Body of pancreas (tissue), 4 donors: Measurements from ENCODE around the gene ZFHX3. TPM values are rescaled to one million over a fixed set of nuclear protein-coding genes. Genes with fewer than 3 reads are reported as not detected.

Source experiments
- ATAC-seq: fragments of 150-250 bp; one replicate; pipeline ENCODE4 v1.9.1; 2016
- DNase-seq, 4 donors: peaks; one replicate each; pipeline ENCODE4 v3.0.0-alpha.2; 2019
- H3K27ac ChIP-seq, 4 donors: fragments of 200-600 bp; sonication (generic); 1 replicate in 3 of 4; 2 replicates in 1 of 4; pipeline versions ENCODE4 v1.5.1 to v1.6.1; 2016 to 2019; ENCODE audit warnings: mild to moderate bottlenecking in 1 of 4, mixed read lengths in 1 of 4, moderate library complexity in 1 of 4
- H3K27me3 ChIP-seq, 2 donors: fragments of 200-600 bp; sonication (generic); one replicate each; pipeline ENCODE4 v1.6.0; 2016; ENCODE audit warnings: mild to moderate bottlenecking in 1 of 2
- H3K36me3 ChIP-seq, 2 donors: fragments of 200-600 bp; sonication (generic); replicated peaks in 1 of 2; 2 replicates each; pipeline ENCODE4 v1.5.1; 2016; ENCODE audit warnings: low read depth in 2 of 2; ENCODE audit not compliant: insufficient read depth in 1 of 2
- H3K4me1 ChIP-seq: fragments of 200-600 bp; sonication (generic); one replicate; pipeline ENCODE4 v1.6.0; 2016
- H3K4me3 ChIP-seq, 2 donors: fragments of 200-600 bp; sonication (generic); 1 replicate in 1 of 2; 2 replicates in 1 of 2; pipeline ENCODE4 v1.5.1; 2016 to 2019
- H3K9me3 ChIP-seq, 3 donors: fragments of 200-600 bp; sonication (generic); 1 replicate in 2 of 3; 2 replicates in 1 of 3; pipeline ENCODE4 v1.5.1; 2016
- CTCF ChIP-seq, 7 experiments: fragments of 450-650 bp in 4 of 7; fragments of 200-600 bp in 3 of 7; sonication (generic) in 3 of 7; IDR thresholded peaks; one replicate each; pipeline ENCODE4 v1.5.1; 2016 to 2019; ENCODE audit warnings: antibody characterized with exemption in 7 of 7
- POLR2A ChIP-seq, 3 donors: fragments of 450-650 bp; IDR thresholded peaks; one replicate each; pipeline ENCODE4 v1.6.1; 2016; ENCODE audit warnings: antibody characterized with exemption in 3 of 3, mild to moderate bottlenecking in 2 of 3
- WGBS, 2 donors: methylation state at CpG; one replicate each; pipeline ENCODE4 v1.1.5; 2017; 5-methylcytosine and 5-hydroxymethylcytosine counted together
- intact Hi-C: fragments of 100-400 bp; cut with DNase I; formaldehyde crosslinking; loops from one replicate; pipeline ENCODE4 v1.15.1; 2023
- total RNA-seq, 2 donors: library from RNA; depleted of rRNA; stranded (reverse); fragments of >200 nt; gene quantifications; one replicate each; pipeline ENCODE4 v1.1.0, GENCODE V29; 2016

The ZFHX3 gene
- total RNA-seq, 2 donors from 2014 or later, result 22.4 to 24.6 TPM

GRCh38 chr16:72992142-72992601 lies 55.8 kb downstream of the ZFHX3 start:
- H3K27me3 ChIP-seq, result no peaks in the 10 kb centered on the region
- DNase-seq (no peak), ATAC-seq (no peak)
- intact Hi-C loops, result no loop called here
- WGBS, 2 donors, result 45 to 53% methylated on average over 6 of the region's 6 CpGs
- peaks cover 79% of the 10 kb centered on the region for H3K4me1 ChIP-seq
- H3K36me3 ChIP-seq, result no peaks in the 10 kb centered on the region
- no peak for TF ChIP-seq CTCF (IDR thresholded peaks at IDR 0.05)
- no peak for TF ChIP-seq POLR2A (IDR thresholded peaks at IDR 0.05)
- H3K9me3 ChIP-seq, result no peaks in the 10 kb centered on the region
- no peak overlapping the region for H3K4me3 ChIP-seq
- no peak overlapping the region for H3K27ac ChIP-seq

GRCh38 chr16:72991644-72992043 lies 56.3 kb downstream of the ZFHX3 start:
- peaks cover 75% of the 10 kb centered on the region for H3K4me1 ChIP-seq
- H3K27me3 ChIP-seq, result no peaks in the 10 kb centered on the region
- H3K9me3 ChIP-seq, result no peaks in the 10 kb centered on the region
- ATAC-seq, result no peak
- no peak for DNase-seq
- WGBS, 2 donors, result 66 to 70% methylated on average over 6 of the region's 6 CpGs
- TF ChIP-seq POLR2A (IDR thresholded peaks at IDR 0.05) (no peak), CTCF (IDR thresholded peaks at IDR 0.05) (no peak)
- no peaks in the 10 kb centered on the region for H3K36me3 ChIP-seq
- intact Hi-C loops, result no loop called here
- no peak overlapping the region for H3K4me3 ChIP-seq
- peak overlapping the region in 1 of 4 donors; percentile 31 for H3K27ac ChIP-seq

GRCh38 chr16:72991211-72991610 lies 56.7 kb downstream of the ZFHX3 start:
- intact Hi-C loops, result no loop called here
- H3K9me3 ChIP-seq, result no peaks in the 10 kb centered on the region
- peaks cover 75% of the 10 kb centered on the region for H3K4me1 ChIP-seq
- WGBS, 2 donors, result 86 to 94% methylated on average over 2 of the region's 2 CpGs
- no peaks in the 10 kb centered on the region for H3K27me3 ChIP-seq
- ATAC-seq, result no peak
- no peak overlapping the region for H3K27ac ChIP-seq
- no peak overlapping the region for H3K4me3 ChIP-seq
- DNase-seq, result no peak
- no peaks in the 10 kb centered on the region for H3K36me3 ChIP-seq
- TF ChIP-seq CTCF (IDR thresholded peaks at IDR 0.05), result no peak
- TF ChIP-seq POLR2A (IDR thresholded peaks at IDR 0.05), result no peak

GRCh38 chr16:72990571-72990970 lies 57.4 kb downstream of the ZFHX3 start:
- Histone ChIP-seq H3K4me3 (no peak overlapping the region), H3K4me1 (peaks cover 75% of the 10 kb centered on the region), H3K36me3 (no peaks in the 10 kb centered on the region), H3K27ac (peak overlapping the region; percentile 33 to 82 (median 76)), H3K27me3 (no peaks in the 10 kb centered on the region), H3K9me3 (no peaks in the 10 kb centered on the region)
- WGBS, 2 donors, result 85% methylated on average over 14 of the region's 14 CpGs
- DNase-seq (no peak), ATAC-seq (no peak)
- TF ChIP-seq CTCF (IDR thresholded peaks at IDR 0.05), result no peak
- no peak for TF ChIP-seq POLR2A (IDR thresholded peaks at IDR 0.05)
- intact Hi-C loops, result no loop called here
